HepG2 (cell line): Measurements from ENCODE around the gene EVPLL. TPM values are rescaled to one million over a fixed set of nuclear protein-coding genes. Genes with fewer than 3 reads are reported as not detected.
"Not testable (repeated sequence)": the region's sequence is repeated elsewhere in the genome, so short reads cannot be mapped to it uniquely, and the experiment has no call there.

Source experiments
- ATAC-seq: fragments of 200-7000 bp; cut with Tn5 transposase; 3 replicates; pipeline ENCODE4 v1.9.1; 2020; ENCODE audit warnings: mild to moderate bottlenecking, moderate library complexity
- BruUV-seq: library from RNA; stranded (reverse); fragments of 400-500 nt; replicated peaks from 2 replicates; lab custom pipeline; 2021; lab: Mats Ljungman, UMichigan
- CTCF ChIA-PET: fragments of 300-600 bp; formaldehyde crosslinking; extraction: SDS; loops from one replicate; lab custom pipeline; 2021; ENCODE audit warnings: low total read pairs, inconsistent platforms, low intra/inter-chr PET ratio; lab: Yijun Ruan, JAX
- POLR2A ChIA-PET: fragments of 350-600 bp; sonication (Branson Sonifier 250); formaldehyde crosslinking; loops from one replicate; lab custom pipeline; 2020; ENCODE audit warnings: antibody characterized with exemption, inconsistent platforms; lab: Yijun Ruan, JAX
- DNase-seq: peaks from one replicate; pipeline ENCODE4 v3.0.0-alpha.2; 2015; ENCODE audit warnings: low spot score
- FAIRE-seq: peaks from 3 replicates; lab custom pipeline; 2011; peaks lifted over from hg19 to GRCh38; lab: Jason Lieb, UNC
- H2AFZ ChIP-seq: one replicate; pipeline ENCODE4 v1.6.1; 2011; ENCODE audit warnings: low read length, inconsistent platforms
- H3K27ac ChIP-seq: fragments of 300-600 bp; 3 replicates; pipeline ENCODE4 v1.8.0; 2011; ENCODE audit warnings: mixed run types, mild to moderate bottlenecking, mixed read lengths, low read length, inconsistent platforms; ENCODE audit not compliant: insufficient read depth; ENCODE audit errors: extremely low read length
- H3K27me3 ChIP-seq, 2 experiments: fragments of 200-600 bp in 1 of 2; 2 replicates in 1 of 2; 3 replicates in 1 of 2; pipeline versions ENCODE4 v1.6.0 to v1.8.0; 2011; ENCODE audit warnings: low read length in 2 of 2, mild to moderate bottlenecking in 2 of 2, moderate library complexity in 2 of 2, inconsistent platforms in 1 of 2; ENCODE audit not compliant: insufficient read depth in 2 of 2, control insufficient read depth in 1 of 2
- H3K36me3 ChIP-seq, 2 experiments: fragments of 200-600 bp in 1 of 2; replicated peaks in 1 of 2; 2 replicates in 1 of 2; 3 replicates in 1 of 2; pipeline versions ENCODE4 v1.5.1 to v1.8.0; 2011; ENCODE audit warnings: low read length in 2 of 2, inconsistent platforms in 1 of 2; ENCODE audit not compliant: insufficient read depth in 2 of 2, control insufficient read depth in 1 of 2
- H3K4me1 ChIP-seq: 2 replicates; pipeline ENCODE4 v1.5.1; 2012; ENCODE audit warnings: low read length, inconsistent platforms; ENCODE audit not compliant: insufficient read depth
- H3K4me2 ChIP-seq: 2 replicates; pipeline ENCODE4 v1.6.0; 2011; ENCODE audit warnings: low read depth, low read length, inconsistent platforms
- H3K4me3 ChIP-seq, 3 experiments: fragments of 200-600 bp in 1 of 3; sonication (generic), shearing (Covaris generic) in 1 of 3; replicated peaks in 1 of 3; 2 replicates each; pipeline ENCODE4 v1.5.1; 2011 to 2016; ENCODE audit warnings: low read length in 3 of 3, inconsistent platforms in 2 of 3, low read depth in 2 of 3, mild to moderate bottlenecking in 2 of 3, control low read depth in 1 of 3, mixed read lengths in 1 of 3; ENCODE audit not compliant: insufficient read depth in 1 of 3
- H3K79me2 ChIP-seq: one replicate; pipeline ENCODE4 v1.6.1; 2011; ENCODE audit warnings: low read length, inconsistent platforms; ENCODE audit not compliant: insufficient read depth
- H3K9ac ChIP-seq: 2 replicates; pipeline ENCODE4 v1.6.0; 2011; ENCODE audit warnings: mild to moderate bottlenecking, low read depth, low read length, inconsistent platforms; ENCODE audit not compliant: insufficient read depth
- H3K9me3 ChIP-seq: 2 replicates; pipeline ENCODE4 v1.5.1; 2012; ENCODE audit warnings: mild to moderate bottlenecking, low read length
- H4K20me1 ChIP-seq: 2 replicates; pipeline ENCODE4 v1.6.0; 2011; ENCODE audit warnings: inconsistent platforms, mild to moderate bottlenecking, low read length, moderate library complexity; ENCODE audit not compliant: insufficient read depth
- SOX13 ChIP-seq, 3 experiments: fragments of 450-650 bp in 1 of 3; sonication (generic) in 1 of 3; formaldehyde crosslinking in 1 of 3; IDR thresholded peaks in 2 of 3; conservative IDR thresholded peaks in 1 of 3; 2 replicates each; pipeline versions ENCODE4 v1.5.0 to v1.6.1; 2016 to 2020; ENCODE audit warnings: antibody characterized with exemption in 1 of 3, mild to moderate bottlenecking in 1 of 3, missing compliant biosample characterization in 1 of 3, missing genetic modification reagents in 1 of 3, moderate library complexity in 1 of 3
- SOX5 ChIP-seq: IDR thresholded peaks from 2 replicates; pipeline ENCODE4 v1.6.1; 2016; ENCODE audit warnings: borderline replicate concordance
- WGBS: methylation state at CpG from one replicate; pipeline ENCODE4 v1.1.6; 2017; ENCODE audit warnings: low lambda C conversion rate; 5-methylcytosine and 5-hydroxymethylcytosine counted together
- in situ Hi-C: cut with HindIII; loops from 2 replicates; pipeline ENCODE4 v1.10.0; 2017; ENCODE audit warnings: low pct_unique_long_range_greater_than_20kb; ENCODE audit not compliant: extremely low pct_ligation_motif_present
- intact Hi-C: fragments of 100-400 bp; cut with micrococcal nuclease; formaldehyde crosslinking; loops from one replicate; pipeline ENCODE4 v1.10.0; 2022; ENCODE audit not compliant: unreplicated experiment
- polyA plus RNA-seq, 8 experiments: library from polyadenylated mRNA; depleted of rRNA in 3 of 8; stranded (reverse) in 7 of 8; unstranded in 1 of 8; fragments of >200 nt; fragmentation: Illumina TruSeq in 4 of 8; extraction: Trizol in 4 of 8; gene quantifications; 2 replicates each; pipeline versions ENCODE4 v1.2.1 to v1.2.3, GENCODE V29; 2011 to 2016; ENCODE audit warnings: low read depth in 4 of 8, missing spikeins in 1 of 8, mixed read lengths in 1 of 8; ENCODE audit not compliant: insufficient read depth in 1 of 8
- total RNA-seq, 5 experiments: library from RNA; depleted of rRNA; stranded (reverse); fragments of >200 nt; fragmentation: Illumina TruSeq; extraction: Trizol; gene quantifications; 2 replicates each; pipeline ENCODE4 v1.2.3, GENCODE V29; 2016; ENCODE audit warnings: low read depth in 1 of 5

Gene EVPLL
- total and polyA plus RNA-seq, 2 of the 13 experiments (the other 11 are each of a cell fraction or from before 2014, with no cell fraction given): 0.07 TPM; not detected in 1

DNA sequence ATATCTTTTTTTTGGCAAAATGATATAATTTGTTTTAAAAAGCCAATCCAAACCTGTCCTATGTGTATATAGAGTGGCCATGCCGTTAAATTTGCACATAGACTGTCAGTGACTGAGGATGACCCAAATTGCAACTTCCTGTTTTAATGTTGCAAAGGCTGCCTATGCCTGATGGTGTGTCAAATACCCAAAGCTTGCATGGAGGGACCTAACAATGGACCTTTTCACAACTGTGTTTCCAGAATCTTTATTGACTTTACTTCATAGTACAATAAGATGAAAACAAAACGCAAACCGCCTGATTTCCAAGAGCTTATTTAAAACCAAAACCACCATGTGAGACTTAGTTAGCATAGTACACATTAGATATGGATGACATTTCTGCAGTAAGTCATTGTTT lies 31.3 kb downstream of the EVPLL start:
- DNase-seq: peak; percentile 4
- FAIRE-seq; H3K4me1 ChIP-seq; in situ Hi-C loops; ATAC-seq; POLR2A ChIA-PET; H3K4me3 ChIP-seq; H3K27ac ChIP-seq; H3K9ac ChIP-seq; CTCF ChIA-PET; H3K4me2 ChIP-seq; H3K36me3 ChIP-seq; H3K79me2 ChIP-seq; H3K27me3 ChIP-seq; H4K20me1 ChIP-seq; BruUV-seq; intact Hi-C loops; H2AFZ ChIP-seq; H3K9me3 ChIP-seq; TF ChIP-seq SOX13 (IDR thresholded peaks at IDR 0.05): not testable (repeated sequence)
- WGBS: 0% methylated on average over 3 of the region's 3 CpGs
- TF ChIP-seq SOX5 (CRISPR knock-in tag) (peak; percentile 64; the same call in 1 of the 2 replicates), SOX13 (CRISPR knock-in tag; conservative IDR thresholded peaks at IDR 0.05 in 1 of 2, IDR thresholded peaks at IDR 0.05 in 1 of 2) (peak in 1 of 2 experiments; percentile 47; a peak in 1 of 4 replicates)

DNA sequence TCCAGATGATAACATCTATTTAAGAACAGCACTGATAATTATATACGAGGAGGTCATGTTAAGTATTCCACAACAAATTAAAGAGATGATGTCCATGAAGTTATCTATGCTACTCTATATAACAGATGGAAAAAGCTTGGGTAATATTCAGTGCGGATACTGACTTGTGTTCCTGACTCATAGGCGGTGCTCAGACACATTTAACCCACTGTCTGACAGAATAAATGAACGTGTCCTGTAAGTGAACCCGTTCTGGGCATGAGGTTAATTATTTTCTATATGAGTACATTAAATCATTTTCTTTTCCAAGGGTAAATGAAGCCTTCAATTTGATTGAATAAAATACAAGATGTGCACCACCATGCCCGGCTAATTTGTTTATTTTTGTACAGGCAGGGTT lies 31.7 kb downstream of the EVPLL start:
- FAIRE-seq, H3K9ac ChIP-seq, H2AFZ ChIP-seq, H3K4me2 ChIP-seq, in situ Hi-C loops, H3K27me3 ChIP-seq, BruUV-seq, DNase-seq, H3K4me1 ChIP-seq, H4K20me1 ChIP-seq, H3K36me3 ChIP-seq, ATAC-seq, CTCF ChIA-PET, H3K9me3 ChIP-seq, H3K79me2 ChIP-seq, H3K4me3 ChIP-seq, intact Hi-C loops, H3K27ac ChIP-seq, POLR2A ChIA-PET: not testable (repeated sequence)
- 17% methylated on average over 6 of the region's 6 CpGs for WGBS

DNA sequence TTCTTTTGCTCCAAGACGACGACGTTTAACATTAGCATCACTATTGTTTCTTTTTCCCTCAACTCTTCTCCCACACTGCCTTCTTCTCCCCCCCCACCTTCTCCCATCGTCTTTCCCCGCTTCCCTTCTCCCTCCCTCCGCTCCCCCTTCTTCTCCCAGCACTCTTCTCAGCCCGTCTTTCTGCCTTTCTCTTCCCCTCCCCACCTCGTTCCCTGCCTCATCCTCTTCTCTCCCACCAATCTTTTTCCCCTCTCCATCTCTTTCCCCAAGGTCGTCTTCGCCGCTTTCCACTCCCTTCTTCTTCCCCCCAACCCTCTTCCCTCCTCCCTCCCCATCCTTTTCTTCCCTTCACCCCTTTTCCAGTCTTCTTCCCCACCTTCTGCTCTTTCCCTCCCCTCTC lies 33.2 kb downstream of the EVPLL start:
- 47% methylated on average over 11 of the region's 11 CpGs for WGBS
- H3K9me3 ChIP-seq, H3K27ac ChIP-seq, H3K4me3 ChIP-seq, intact Hi-C loops, BruUV-seq, in situ Hi-C loops, CTCF ChIA-PET, POLR2A ChIA-PET, H4K20me1 ChIP-seq, H3K4me2 ChIP-seq, H2AFZ ChIP-seq, ATAC-seq, FAIRE-seq, H3K27me3 ChIP-seq, DNase-seq, H3K9ac ChIP-seq, H3K4me1 ChIP-seq, H3K36me3 ChIP-seq, H3K79me2 ChIP-seq: not testable (repeated sequence)

DNA sequence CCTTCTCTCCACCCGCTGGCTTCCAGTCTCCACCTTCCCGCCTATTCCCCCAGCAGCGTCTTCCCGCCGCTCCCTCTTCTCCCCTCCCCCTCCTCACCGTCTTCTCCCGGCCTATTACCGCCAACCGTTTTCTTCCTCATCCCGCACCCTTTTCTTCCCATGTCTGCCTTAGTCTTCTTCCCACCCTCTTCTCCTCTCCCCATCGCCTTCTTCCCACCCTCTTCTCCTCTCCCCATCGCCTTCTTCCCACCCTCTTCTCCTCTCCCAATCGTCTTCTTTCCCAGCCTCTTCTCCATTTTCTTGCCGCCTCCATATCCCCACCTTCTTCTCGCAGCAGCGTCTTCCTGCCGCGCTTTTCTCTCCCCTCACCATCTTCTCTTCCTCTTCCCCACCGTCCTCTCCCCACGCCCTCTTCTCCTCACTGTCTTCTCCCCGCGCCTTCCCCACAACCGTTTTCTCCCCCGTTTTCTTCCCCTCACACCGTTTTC lies 33.8 kb downstream of the EVPLL start:
- 22% methylated on average over 25 of the region's 25 CpGs for WGBS
- in situ Hi-C loops, H3K27ac ChIP-seq, H2AFZ ChIP-seq, H3K9me3 ChIP-seq, POLR2A ChIA-PET, H3K9ac ChIP-seq, H3K27me3 ChIP-seq, DNase-seq, FAIRE-seq, H3K4me3 ChIP-seq, H4K20me1 ChIP-seq, H3K4me1 ChIP-seq, ATAC-seq, H3K4me2 ChIP-seq, BruUV-seq, intact Hi-C loops, H3K79me2 ChIP-seq, CTCF ChIA-PET, H3K36me3 ChIP-seq: not testable (repeated sequence)
